ENCODE results near the gene TOB1. TPM values are rescaled to one million over a fixed set of nuclear protein-coding genes. Genes with fewer than 3 reads are reported as not detected.

Gene TOB1
- total RNA-seq, 1 experiment from 2014 or later = 86.0 TPM

GRCh38 chr17:50833510-50834428 is 32.4 kb downstream of the TOB1 start:
- ChIA-PET CTCF (no interaction called here), POLR2A (no interaction called here), RAD21 (ENCODE audit: low non-redundant PET in 1 of 2, low total read pairs in 2 of 2, uncharacterized antibody in 2 of 2, unreplicated experiment in 2 of 2) (no interaction called here)
- BruUV-seq (replicated peaks) = no TSS peak
- H3K9ac ChIP-seq (ENCODE audit: low read length) = no peak overlapping the region
- H4K20me1 ChIP-seq (ENCODE audit: insufficient read depth) = no peaks in the 10 kb centered on the region
- H3K4me1 ChIP-seq (ENCODE audit: control insufficient read depth in 1 of 2, insufficient read depth in 2 of 2, low read length in 2 of 2) = no peaks in the 10 kb centered on the region
- intact Hi-C loops (cut with micrococcal nuclease) = no loop called here
- no peak for ATAC-seq
- TF ChIP-seq FOSL1 (IDR thresholded peaks at IDR 0.05; ENCODE audit: low read depth) = no peak
- TF ChIP-seq SIN3A (IDR thresholded peaks at IDR 0.05; ENCODE audit: low read depth) = no peak
- no peak for TF ChIP-seq CTCF (IDR thresholded peaks at IDR 0.05 in 2 of 3, conservative IDR thresholded peaks at IDR 0.05 in 1 of 3; ENCODE audit: borderline replicate concordance in 1 of 3, insufficient read depth in 1 of 3, low read depth in 2 of 3, low read length in 2 of 3)
- no peak for TF ChIP-seq ZBTB33 (IDR thresholded peaks at IDR 0.05; ENCODE audit: extremely low read depth, insufficient replicate concordance, low read length)
- no peak for TF ChIP-seq POLR2A (IDR thresholded peaks at IDR 0.05; ENCODE audit: borderline replicate concordance, extremely low read depth, insufficient read depth, insufficient read length)
- no peak for TF ChIP-seq ATF3 (IDR thresholded peaks at IDR 0.05)
- no peak for TF ChIP-seq ELF1 (IDR thresholded peaks at IDR 0.05; ENCODE audit: borderline replicate concordance, low read depth)
- no peak for TF ChIP-seq MAX (IDR thresholded peaks at IDR 0.05)
- TF ChIP-seq CEBPB (IDR thresholded peaks at IDR 0.05; ENCODE audit: low read depth) = no peak
- no peak for TF ChIP-seq YY1 (IDR thresholded peaks at IDR 0.05; ENCODE audit: extremely low read depth, insufficient replicate concordance, low read depth, low read length)
- TF ChIP-seq EZH2phosphoT487 (IDR thresholded peaks at IDR 0.05; ENCODE audit: borderline replicate concordance) = no peak
- TF ChIP-seq JUND (IDR thresholded peaks at IDR 0.05) = no peak
- no peak for TF ChIP-seq RAD21 (IDR thresholded peaks at IDR 0.05; ENCODE audit: low read depth)
- no peak for TF ChIP-seq EZH2 (IDR thresholded peaks at IDR 0.05)
- TF ChIP-seq TCF7L2 (IDR thresholded peaks at IDR 0.05; ENCODE audit: borderline replicate concordance, extremely low read depth, insufficient read depth, insufficient read length) = no peak
- no peak for TF ChIP-seq REST (IDR thresholded peaks at IDR 0.05; ENCODE audit: low read depth)
- no peak for TF ChIP-seq ZNF274 (IDR thresholded peaks at IDR 0.05; ENCODE audit: low read depth, low read length)
- no peak for TF ChIP-seq EGR1 (IDR thresholded peaks at IDR 0.05; ENCODE audit: low read depth)
- no peak for TF ChIP-seq SP1 (IDR thresholded peaks at IDR 0.05; ENCODE audit: low read depth)
- no peak overlapping the region for H2AFZ ChIP-seq (ENCODE audit: low read depth, low read length, poor library complexity, severe bottlenecking)
- H3K4me3 ChIP-seq (replicated peaks in 1 of 2; ENCODE audit: low read depth in 1 of 2, low read length in 2 of 2) = no peak overlapping the region
- H3K9me2 ChIP-seq (ENCODE audit: insufficient read depth) = no peaks in the 10 kb centered on the region
- H3K36me3 ChIP-seq (ENCODE audit: control insufficient read depth in 1 of 2, insufficient read depth in 2 of 2, low read length in 2 of 2) = no peaks in the 10 kb centered on the region
- H3K27ac ChIP-seq (ENCODE audit: low read depth, low read length) = no peak overlapping the region
- H3K27me3 ChIP-seq (ENCODE audit: insufficient read depth, low read length) = no peaks in the 10 kb centered on the region
- no peaks in the 10 kb centered on the region for H3K79me2 ChIP-seq (ENCODE audit: insufficient read depth, low read length)
- H3K9me3 ChIP-seq (ENCODE audit: control insufficient read depth in 1 of 2, insufficient read depth in 1 of 2, low read depth in 1 of 2, low read length in 2 of 2) = no peaks in the 10 kb centered on the region
- no peak for DNase-seq (ENCODE audit: low read depth, low spot score)
- H3K4me2 ChIP-seq (ENCODE audit: low read length) = no peak overlapping the region
